Bronchial smooth muscle cell (primary cell): ENCODE results near the gene RIPK4. TPM values are rescaled to one million over a fixed set of nuclear protein-coding genes. Genes with fewer than 3 reads are reported as not detected.

Experiments
- total RNA-seq: library from RNA; depleted of rRNA; stranded (reverse); fragments of >200 nt; gene quantifications from 2 replicates; pipeline ENCODE4 v1.2.1, GENCODE V29; 2014

RIPK4 gene
- total RNA-seq: under 0.01 TPM in 1 of 2 replicates, not detected in the other

GRCh38 chr21:41766883-41767605, at the start of gene RIPK4:
Gene RIPK4 (minus strand): TSS chr21:41767052. CDS start chr21:41767041, 11 bp downstream.

Other genes starting within 250 kb of the RIPK4 start
- 3.5 and 6.0 TPM in 2 replicates for gene PRDM15, start 112.3 kb upstream of the RIPK4 start, total RNA-seq
- gene C2CD2, start 187.0 kb upstream of the RIPK4 start, total RNA-seq: 12.6 and 19.1 TPM in 2 replicates
- 3.2 and 4.1 TPM in 2 replicates for gene ZBTB21, start 243.3 kb upstream of the RIPK4 start, total RNA-seq